K562 (cell line): ENCODE results near the gene SLIT2.

Experiments
- TAF1 ChIP-seq: IDR thresholded peaks from 2 replicates; pipeline ENCODE4 v1.6.1; 2011; ENCODE audit warnings: mild to moderate bottlenecking, low read length, moderate library complexity; ENCODE audit not compliant: insufficient read depth, control insufficient read depth, severe bottlenecking; ENCODE audit errors: extremely low read depth
- ZNF175 ChIP-seq: fragments of 200-800 bp; sonication (Bioruptor generic); IDR thresholded peaks from 2 replicates; pipeline ENCODE4 v1.6.1; 2016; ENCODE audit warnings: low read depth, mild to moderate bottlenecking, missing genetic modification characterization, missing compliant biosample characterization
- ZNF354B ChIP-seq: fragments of 250-450 bp; sonication (Bioruptor Pico); IDR thresholded peaks from 2 replicates; pipeline ENCODE4 v1.4.0; 2020
- TF ChIP-seq, protein P1 (sequence below): sonication (generic); formaldehyde crosslinking; IDR thresholded peaks from 2 replicates; pipeline ENCODE4 v1.8.0; 2023; ENCODE audit warnings: mild to moderate bottlenecking, missing genetic modification reagents
- TF ChIP-seq, protein P2 (sequence below), 3 experiments: IDR thresholded peaks in 2 of 3; conservative IDR thresholded peaks in 1 of 3; 2 replicates each; pipeline ENCODE4 v1.5.1; 2011 to 2012; ENCODE audit warnings: low read length in 3 of 3, mild to moderate bottlenecking in 3 of 3, control low read depth in 2 of 3, improper control_type of control experiment in 1 of 3, inconsistent platforms in 1 of 3, low read depth in 1 of 3, mixed read lengths in 1 of 3, moderate library complexity in 1 of 3; ENCODE audit not compliant: insufficient read depth in 2 of 3

DNA sequence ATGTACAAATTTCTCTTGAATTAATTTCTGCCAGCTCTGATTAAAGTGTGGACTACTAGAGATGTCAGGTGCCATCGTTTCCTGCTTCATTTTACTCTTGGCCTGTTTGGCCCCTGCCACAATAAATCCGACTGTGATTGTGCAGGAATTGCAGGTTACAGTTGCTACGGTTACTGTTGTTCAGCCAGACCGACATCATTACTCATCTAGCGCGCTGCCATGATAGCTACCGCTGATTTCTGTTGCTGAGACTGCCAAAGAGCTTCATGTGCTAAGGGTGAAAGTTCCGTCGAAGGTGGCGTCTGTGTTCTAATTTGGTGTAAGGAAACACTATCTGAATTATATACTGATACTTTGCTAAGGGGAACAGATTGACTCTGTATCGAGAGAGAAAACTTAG is 22.1 kb downstream of the SLIT2 start:
- TF ChIP-seq ZNF354B (CRISPR knock-in tag) (no peak), TAF1 (no peak), ZNF175 (CRISPR knock-in tag) (no peak)
- TF ChIP-seq, protein P1, sequence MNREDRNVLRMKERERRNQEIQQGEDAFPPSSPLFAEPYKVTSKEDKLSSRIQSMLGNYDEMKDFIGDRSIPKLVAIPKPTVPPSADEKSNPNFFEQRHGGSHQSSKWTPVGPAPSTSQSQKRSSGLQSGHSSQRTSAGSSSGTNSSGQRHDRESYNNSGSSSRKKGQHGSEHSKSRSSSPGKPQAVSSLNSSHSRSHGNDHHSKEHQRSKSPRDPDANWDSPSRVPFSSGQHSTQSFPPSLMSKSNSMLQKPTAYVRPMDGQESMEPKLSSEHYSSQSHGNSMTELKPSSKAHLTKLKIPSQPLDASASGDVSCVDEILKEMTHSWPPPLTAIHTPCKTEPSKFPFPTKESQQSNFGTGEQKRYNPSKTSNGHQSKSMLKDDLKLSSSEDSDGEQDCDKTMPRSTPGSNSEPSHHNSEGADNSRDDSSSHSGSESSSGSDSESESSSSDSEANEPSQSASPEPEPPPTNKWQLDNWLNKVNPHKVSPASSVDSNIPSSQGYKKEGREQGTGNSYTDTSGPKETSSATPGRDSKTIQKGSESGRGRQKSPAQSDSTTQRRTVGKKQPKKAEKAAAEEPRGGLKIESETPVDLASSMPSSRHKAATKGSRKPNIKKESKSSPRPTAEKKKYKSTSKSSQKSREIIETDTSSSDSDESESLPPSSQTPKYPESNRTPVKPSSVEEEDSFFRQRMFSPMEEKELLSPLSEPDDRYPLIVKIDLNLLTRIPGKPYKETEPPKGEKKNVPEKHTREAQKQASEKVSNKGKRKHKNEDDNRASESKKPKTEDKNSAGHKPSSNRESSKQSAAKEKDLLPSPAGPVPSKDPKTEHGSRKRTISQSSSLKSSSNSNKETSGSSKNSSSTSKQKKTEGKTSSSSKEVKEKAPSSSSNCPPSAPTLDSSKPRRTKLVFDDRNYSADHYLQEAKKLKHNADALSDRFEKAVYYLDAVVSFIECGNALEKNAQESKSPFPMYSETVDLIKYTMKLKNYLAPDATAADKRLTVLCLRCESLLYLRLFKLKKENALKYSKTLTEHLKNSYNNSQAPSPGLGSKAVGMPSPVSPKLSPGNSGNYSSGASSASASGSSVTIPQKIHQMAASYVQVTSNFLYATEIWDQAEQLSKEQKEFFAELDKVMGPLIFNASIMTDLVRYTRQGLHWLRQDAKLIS (CRISPR knock-in tag), result no peak
- TF ChIP-seq, protein P2, sequence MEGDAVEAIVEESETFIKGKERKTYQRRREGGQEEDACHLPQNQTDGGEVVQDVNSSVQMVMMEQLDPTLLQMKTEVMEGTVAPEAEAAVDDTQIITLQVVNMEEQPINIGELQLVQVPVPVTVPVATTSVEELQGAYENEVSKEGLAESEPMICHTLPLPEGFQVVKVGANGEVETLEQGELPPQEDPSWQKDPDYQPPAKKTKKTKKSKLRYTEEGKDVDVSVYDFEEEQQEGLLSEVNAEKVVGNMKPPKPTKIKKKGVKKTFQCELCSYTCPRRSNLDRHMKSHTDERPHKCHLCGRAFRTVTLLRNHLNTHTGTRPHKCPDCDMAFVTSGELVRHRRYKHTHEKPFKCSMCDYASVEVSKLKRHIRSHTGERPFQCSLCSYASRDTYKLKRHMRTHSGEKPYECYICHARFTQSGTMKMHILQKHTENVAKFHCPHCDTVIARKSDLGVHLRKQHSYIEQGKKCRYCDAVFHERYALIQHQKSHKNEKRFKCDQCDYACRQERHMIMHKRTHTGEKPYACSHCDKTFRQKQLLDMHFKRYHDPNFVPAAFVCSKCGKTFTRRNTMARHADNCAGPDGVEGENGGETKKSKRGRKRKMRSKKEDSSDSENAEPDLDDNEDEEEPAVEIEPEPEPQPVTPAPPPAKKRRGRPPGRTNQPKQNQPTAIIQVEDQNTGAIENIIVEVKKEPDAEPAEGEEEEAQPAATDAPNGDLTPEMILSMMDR (IDR thresholded peaks at IDR 0.05 in 2 of 3, conservative IDR thresholded peaks at IDR 0.05 in 1 of 3; ENCODE audit: insufficient read depth in 2 of 3, low read depth in 1 of 3, low read length in 3 of 3), result no peak
